HFF-Myc (cell line): ENCODE results near the gene MREG.

Source experiments
- DNase-seq: peaks from one replicate; pipeline ENCODE4 v3.0.0-alpha.2; 2011; ENCODE audit warnings: low read depth; ENCODE audit errors: extremely low read depth
- H3K4me3 ChIP-seq: replicated peaks from 2 replicates; pipeline ENCODE4 v1.5.1; 2011; ENCODE audit warnings: low read depth, mild to moderate bottlenecking, control low read depth, low read length
- TF ChIP-seq, protein P1 (sequence below): IDR thresholded peaks from 2 replicates; pipeline ENCODE4 v1.5.1; 2012; ENCODE audit warnings: mild to moderate bottlenecking, low read depth, low read length, control low read depth; ENCODE audit errors: missing control alignments

Gene MREG

GRCh38 chr2:215914054-215914776 lies 99.1 kb downstream of the MREG start:
- TF ChIP-seq, protein P1, sequence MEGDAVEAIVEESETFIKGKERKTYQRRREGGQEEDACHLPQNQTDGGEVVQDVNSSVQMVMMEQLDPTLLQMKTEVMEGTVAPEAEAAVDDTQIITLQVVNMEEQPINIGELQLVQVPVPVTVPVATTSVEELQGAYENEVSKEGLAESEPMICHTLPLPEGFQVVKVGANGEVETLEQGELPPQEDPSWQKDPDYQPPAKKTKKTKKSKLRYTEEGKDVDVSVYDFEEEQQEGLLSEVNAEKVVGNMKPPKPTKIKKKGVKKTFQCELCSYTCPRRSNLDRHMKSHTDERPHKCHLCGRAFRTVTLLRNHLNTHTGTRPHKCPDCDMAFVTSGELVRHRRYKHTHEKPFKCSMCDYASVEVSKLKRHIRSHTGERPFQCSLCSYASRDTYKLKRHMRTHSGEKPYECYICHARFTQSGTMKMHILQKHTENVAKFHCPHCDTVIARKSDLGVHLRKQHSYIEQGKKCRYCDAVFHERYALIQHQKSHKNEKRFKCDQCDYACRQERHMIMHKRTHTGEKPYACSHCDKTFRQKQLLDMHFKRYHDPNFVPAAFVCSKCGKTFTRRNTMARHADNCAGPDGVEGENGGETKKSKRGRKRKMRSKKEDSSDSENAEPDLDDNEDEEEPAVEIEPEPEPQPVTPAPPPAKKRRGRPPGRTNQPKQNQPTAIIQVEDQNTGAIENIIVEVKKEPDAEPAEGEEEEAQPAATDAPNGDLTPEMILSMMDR, result no peak
- H3K4me3 ChIP-seq, result no peak overlapping the region
- no peak for DNase-seq

GRCh38 chr2:215912299-215912842 lies 101.0 kb downstream of the MREG start:
- TF ChIP-seq, protein P1, result no peak
- no peak for DNase-seq
- no peak overlapping the region for H3K4me3 ChIP-seq

GRCh38 chr2:215911301-215912085 lies 101.9 kb downstream of the MREG start:
- TF ChIP-seq, protein P1, result no peak
- no peak for DNase-seq
- H3K4me3 ChIP-seq, result no peak overlapping the region

- H3K4me3 ChIP-seq, result no peak overlapping the region
- TF ChIP-seq, protein P1, result no peak
- DNase-seq, result no peak
Measured at GRCh38 chr2:215910180-215910579, 103.2 kb downstream of the MREG start.

DNA sequence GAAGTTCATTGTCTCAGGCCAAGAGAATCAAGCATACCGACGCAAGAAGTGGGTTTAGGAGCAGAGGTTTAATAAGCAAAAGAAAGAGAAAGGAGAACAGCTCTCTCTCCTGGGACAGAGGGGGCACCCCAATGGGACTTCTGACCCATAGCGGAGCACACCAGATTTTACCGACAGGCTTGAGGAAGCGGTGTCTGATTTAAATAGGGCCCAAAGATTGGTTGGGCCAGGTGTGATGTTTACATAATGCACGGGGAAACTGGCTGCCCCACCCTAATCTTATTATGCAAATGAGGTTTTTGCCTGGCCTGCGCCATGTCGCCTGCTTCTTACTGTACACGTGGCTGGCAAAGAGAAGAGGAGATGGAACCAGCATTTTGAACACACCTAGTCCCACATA lies 106.2 kb downstream of the MREG start:
- TF ChIP-seq, protein P1, result no peak
- no peak for DNase-seq
- H3K4me3 ChIP-seq, result no peak overlapping the region

DNA sequence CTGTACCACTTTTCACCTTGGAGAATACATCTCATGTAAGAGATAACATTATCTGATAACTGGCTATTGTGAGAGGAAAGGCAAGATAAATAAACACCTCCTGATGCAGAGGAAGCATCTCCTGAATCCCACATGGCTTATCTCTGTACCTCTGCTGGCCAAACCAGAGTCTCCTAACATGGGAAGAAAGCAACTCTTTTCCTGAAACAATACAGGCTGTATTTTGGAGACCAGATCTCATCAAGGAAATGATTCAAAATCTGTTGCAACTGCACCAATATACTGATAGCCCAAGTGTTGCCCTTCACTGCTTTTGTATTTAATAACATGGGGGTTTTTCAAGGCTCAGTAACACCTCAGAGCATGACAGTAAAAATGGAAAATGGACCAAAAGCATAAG lies 106.9 kb downstream of the MREG start:
- DNase-seq, result no peak
- H3K4me3 ChIP-seq, result no peak overlapping the region
- TF ChIP-seq, protein P1, result no peak
